D341Med (cell line): ENCODE data around the gene SMIM23.

ENCODE experiments used
- DNase-seq: peaks from one replicate; pipeline ENCODE4 v3.0.0; 2012; ENCODE audit warnings: low spot score

Gene SMIM23

GRCh38 chr5:171785517-171785916 lies at the start of gene SMIM23:
SMIM23 (plus strand) TSS chr5:171785817; CDS start chr5:171785872, 55 bp downstream.
- no peak for DNase-seq

GRCh38 chr5:171736976-171737891 lies 48.4 kb upstream of the SMIM23 start:
- no peak for DNase-seq

- DNase-seq: no peak
These were observed 47.1 kb upstream of the SMIM23 start for GRCh38 chr5:171738501-171738900.

- DNase-seq: no peak
These were observed 46.3 kb upstream of the SMIM23 start for GRCh38 chr5:171739271-171739670.

GRCh38 chr5:171743436-171744076 lies 42.1 kb upstream of the SMIM23 start:
- DNase-seq: no peak

GRCh38 chr5:171744264-171744663 lies 41.4 kb upstream of the SMIM23 start:
- no peak for DNase-seq

- DNase-seq: no peak
These were observed 40.7 kb upstream of the SMIM23 start for GRCh38 chr5:171744882-171745281.

- no peak for DNase-seq
These were observed 40.0 kb upstream of the SMIM23 start for GRCh38 chr5:171745602-171746001.

GRCh38 chr5:171747061-171747859 lies 38.4 kb upstream of the SMIM23 start:
- no peak for DNase-seq

GRCh38 chr5:171748720-171749119 lies 36.9 kb upstream of the SMIM23 start:
- no peak for DNase-seq

- no peak for DNase-seq
These were observed 36.3 kb upstream of the SMIM23 start for GRCh38 chr5:171749365-171749764.

GRCh38 chr5:171750311-171750788 lies 35.3 kb upstream of the SMIM23 start:
- no peak for DNase-seq

- no peak for DNase-seq
These were observed 30.2 kb upstream of the SMIM23 start for GRCh38 chr5:171755354-171755821.

- no peak for DNase-seq
These were observed 27.6 kb upstream of the SMIM23 start for GRCh38 chr5:171757853-171758535.

- no peak for DNase-seq
These were observed 25.8 kb upstream of the SMIM23 start for GRCh38 chr5:171759777-171760176.

- no peak for DNase-seq
These were observed 23.5 kb upstream of the SMIM23 start for GRCh38 chr5:171762021-171762608.

GRCh38 chr5:171762903-171763302 lies 22.7 kb upstream of the SMIM23 start:
- no peak for DNase-seq

GRCh38 chr5:171764265-171764664 lies 21.4 kb upstream of the SMIM23 start:
- DNase-seq: no peak

- no peak for DNase-seq
These were observed 18.7 kb upstream of the SMIM23 start for GRCh38 chr5:171766875-171767274.

- no peak for DNase-seq
These were observed 15.5 kb upstream of the SMIM23 start for GRCh38 chr5:171770153-171770552.

GRCh38 chr5:171771856-171772255 lies 13.8 kb upstream of the SMIM23 start:
- DNase-seq: no peak
